Endothelial cell of umbilical vein (primary cell): ENCODE measurements around the gene RAB3IP. TPM values are rescaled to one million over a fixed set of nuclear protein-coding genes. Genes with fewer than 3 reads are reported as not detected.

Source experiments
- BruUV-seq: library from RNA; stranded (reverse); fragments of 400-500 nt; replicated peaks from 2 replicates; lab custom pipeline; 2021; lab: Mats Ljungman, UMichigan
- CTCF ChIA-PET: fragments of 300-600, 350-600 bp; sonication (Branson Sonifier 250); formaldehyde crosslinking; loops from one replicate; lab custom pipeline; 2021; ENCODE audit warnings: antibody characterized with exemption, inconsistent platforms; lab: Charles Lee
- POLR2A ChIA-PET: fragments of 300-600, 350-600 bp; sonication (Branson Sonifier 250); formaldehyde crosslinking; loops from one replicate; lab custom pipeline; 2021; ENCODE audit warnings: antibody characterized with exemption, inconsistent platforms; lab: Charles Lee
- DNase-seq: peaks from one replicate; pipeline ENCODE4 v3.0.0-alpha.2; 2011; ENCODE audit warnings: low read depth, low spot score
- FAIRE-seq: peaks from 2 replicates; lab custom pipeline; 2011; peaks lifted over from hg19 to GRCh38; lab: Jason Lieb, UNC
- H2AFZ ChIP-seq: 2 replicates; pipeline ENCODE4 v1.6.0; 2012; ENCODE audit warnings: low read depth, low read length, control low read depth, inconsistent platforms
- H3K27ac ChIP-seq: 2 replicates; pipeline ENCODE4 v1.5.1; 2011; ENCODE audit warnings: low read depth, mild to moderate bottlenecking, control low read depth, low read length, moderate library complexity; ENCODE audit not compliant: insufficient read depth
- H3K27me3 ChIP-seq, 2 experiments: 2 replicates each; pipeline versions ENCODE4 v1.6.0 to v1.6.1; 2011; ENCODE audit warnings: low read length in 2 of 2, mixed read lengths in 1 of 2; ENCODE audit not compliant: control insufficient read depth in 2 of 2, insufficient read depth in 2 of 2
- H3K36me3 ChIP-seq, 2 experiments: 2 replicates in 1 of 2; 3 replicates in 1 of 2; pipeline ENCODE4 v1.5.1; 2011; ENCODE audit warnings: low read length in 2 of 2, mild to moderate bottlenecking in 1 of 2, moderate library complexity in 1 of 2; ENCODE audit not compliant: control insufficient read depth in 2 of 2, insufficient read depth in 2 of 2; ENCODE audit errors: extremely low read depth in 1 of 2
- H3K4me1 ChIP-seq: 3 replicates; pipeline ENCODE4 v1.5.1; 2011; ENCODE audit warnings: mild to moderate bottlenecking, low read length; ENCODE audit not compliant: control insufficient read depth, insufficient read depth; ENCODE audit errors: extremely low read depth
- H3K4me2 ChIP-seq: 2 replicates; pipeline ENCODE4 v1.6.1; 2011; ENCODE audit warnings: low read length, control low read depth, mixed read lengths; ENCODE audit not compliant: insufficient read depth
- H3K4me3 ChIP-seq, 3 experiments: fragments of 200-600 bp in 1 of 3; sonication (generic), shearing (Covaris generic) in 1 of 3; replicated peaks in 1 of 3; 2 replicates each; pipeline ENCODE4 v1.5.1; 2011 to 2016; ENCODE audit warnings: control low read depth in 3 of 3, low read length in 3 of 3, mild to moderate bottlenecking in 2 of 3, inconsistent platforms in 1 of 3, low read depth in 1 of 3, moderate library complexity in 1 of 3; ENCODE audit not compliant: insufficient read depth in 1 of 3
- H3K79me2 ChIP-seq: 2 replicates; pipeline ENCODE4 v1.6.0; 2012; ENCODE audit warnings: low read length, inconsistent platforms; ENCODE audit not compliant: control insufficient read depth, insufficient read depth
- H3K9ac ChIP-seq: replicated peaks from 2 replicates; pipeline ENCODE3; 2011; ENCODE audit warnings: low read length, control low read depth; ENCODE audit not compliant: insufficient read depth; ENCODE audit errors: extremely low read depth
- H3K9me1 ChIP-seq: replicated peaks from 3 replicates; pipeline ENCODE4 v1.6.0; 2011; ENCODE audit warnings: mild to moderate bottlenecking, low read length; ENCODE audit not compliant: control insufficient read depth, insufficient read depth; ENCODE audit errors: extremely low read depth
- H3K9me3 ChIP-seq: replicated peaks from 2 replicates; pipeline ENCODE4 v1.5.1; 2012; ENCODE audit warnings: low read length, inconsistent platforms; ENCODE audit not compliant: control insufficient read depth, insufficient read depth
- H4K20me1 ChIP-seq: replicated peaks from 2 replicates; pipeline ENCODE3; 2011; ENCODE audit warnings: mild to moderate bottlenecking, low read length; ENCODE audit not compliant: control insufficient read depth, insufficient read depth; ENCODE audit errors: extremely low read depth
- EZH2 ChIP-seq: IDR thresholded peaks from 2 replicates; pipeline ENCODE4 v1.6.1; 2012; ENCODE audit warnings: borderline replicate concordance, low read depth, mild to moderate bottlenecking, moderate library complexity, low read length, inconsistent platforms; ENCODE audit not compliant: severe bottlenecking
- FOS ChIP-seq: IDR thresholded peaks from 2 replicates; pipeline ENCODE4 v1.6.1; 2011; ENCODE audit warnings: mild to moderate bottlenecking, low read length, moderate library complexity, borderline replicate concordance; ENCODE audit not compliant: insufficient read depth
- GATA2 ChIP-seq: IDR thresholded peaks from 2 replicates; pipeline ENCODE4 v1.7.0; 2011; ENCODE audit warnings: low read depth, mild to moderate bottlenecking, moderate library complexity, mixed read lengths, low read length; ENCODE audit not compliant: insufficient read length, insufficient read depth
- JUN ChIP-seq: IDR thresholded peaks from 2 replicates; pipeline ENCODE4 v1.6.1; 2011; ENCODE audit warnings: borderline replicate concordance, low read depth; ENCODE audit not compliant: insufficient read length, insufficient read depth
- MAX ChIP-seq: IDR thresholded peaks from 2 replicates; pipeline ENCODE4 v1.6.1; 2011; ENCODE audit not compliant: insufficient read depth, insufficient read length
- MYC ChIP-seq: IDR thresholded peaks from one replicate; pipeline ENCODE4 v1.6.1; 2011; ENCODE audit warnings: mild to moderate bottlenecking, low read depth, low read length
- POLR2A ChIP-seq: IDR thresholded peaks from 2 replicates; pipeline ENCODE4 v1.6.1; 2012; ENCODE audit warnings: low read depth, mild to moderate bottlenecking, control low read depth, low read length
- POLR2AphosphoS5 ChIP-seq: IDR thresholded peaks from 2 replicates; pipeline ENCODE4 v1.6.1; 2012; ENCODE audit warnings: low read depth, mild to moderate bottlenecking, control low read depth, low read length, moderate library complexity; ENCODE audit not compliant: insufficient read depth
- dilution Hi-C: fragments of 300-500 bp; cut with MboI; formaldehyde crosslinking; loops from one replicate; pipeline ENCODE4 v1.15.0; 2019; ENCODE audit warnings: low sequenced_read_pairs; ENCODE audit not compliant: extremely low pct_ligation_motif_present
- intact Hi-C: fragments of 100-400 bp; cut with micrococcal nuclease; formaldehyde crosslinking; loops from one replicate; pipeline ENCODE4 v1.10.0; 2022
- polyA plus RNA-seq, 4 experiments: library from polyadenylated mRNA; depleted of rRNA in 3 of 4; stranded (reverse) in 3 of 4; unstranded in 1 of 4; fragments of >200 nt; gene quantifications; 2 replicates each; pipeline versions ENCODE4 v1.2.1 to v1.2.3, GENCODE V29; 2011 to 2012; ENCODE audit warnings: missing spikeins in 1 of 4
- total RNA-seq: library from RNA; stranded (reverse); gene quantifications from 2 replicates; pipeline ENCODE4 v1.2.3, GENCODE V29; 2021
- TF ChIP-seq, protein P1 (sequence below), 2 donors: IDR thresholded peaks; 1 replicate in 1 of 2; 2 replicates in 1 of 2; pipeline ENCODE4 v1.5.1; 2011; ENCODE audit warnings: low read length in 2 of 2, mild to moderate bottlenecking in 2 of 2, moderate library complexity in 2 of 2, control low read depth in 1 of 2, inconsistent platforms in 1 of 2, low read depth in 1 of 2; ENCODE audit not compliant: insufficient read depth in 1 of 2; ENCODE audit errors: extremely low read depth in 1 of 2

Gene RAB3IP
- total and polyA plus RNA-seq, 2 donors (not counting 3 experiments of a cell fraction or from before 2014, with no cell fraction given), result 9.6 to 13.3 TPM

DNA sequence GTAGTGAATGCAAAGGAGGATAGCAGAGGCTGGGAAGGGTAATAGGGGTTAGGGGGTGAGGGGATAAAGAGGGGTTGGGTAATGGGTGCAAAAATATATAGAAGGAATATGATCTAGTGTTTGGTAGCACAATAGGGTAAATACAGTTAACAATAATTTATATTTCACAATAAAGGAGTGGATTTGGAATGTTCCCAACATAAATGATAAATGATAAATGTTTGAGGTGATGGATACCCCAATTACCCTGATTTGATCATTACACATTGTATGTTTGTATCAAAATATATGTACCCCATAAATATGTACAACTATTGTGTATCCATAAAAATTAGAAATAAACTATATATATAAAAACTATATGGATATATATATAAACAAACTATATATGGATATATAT lies 85.4 kb downstream of the RAB3IP start:
- intact Hi-C loops, result loop anchor here (5.0 kb wide), 1 partner anchor 137 kb away; no protein-coding TSS in a partner anchor
- FAIRE-seq, result no peak
- no peaks in the 10 kb centered on the region for H3K9me1 ChIP-seq
- no peaks in the 10 kb centered on the region for H4K20me1 ChIP-seq
- no TSS peak for BruUV-seq
- POLR2A ChIA-PET, result no interaction called here
- H3K9ac ChIP-seq, result no peak overlapping the region
- H3K4me2 ChIP-seq, result no peak overlapping the region
- CTCF ChIA-PET, result no interaction called here
- H3K4me3 ChIP-seq, result no peak overlapping the region
- H2AFZ ChIP-seq, result no peak overlapping the region
- peaks cover 0 to 2% of the 10 kb centered on the region in 2 experiments for H3K27me3 ChIP-seq
- H3K9me3 ChIP-seq, result no peaks in the 10 kb centered on the region
- H3K36me3 ChIP-seq, result no peaks in the 10 kb centered on the region
- H3K79me2 ChIP-seq, result no peaks in the 10 kb centered on the region
- no peak overlapping the region for H3K27ac ChIP-seq
- TF ChIP-seq JUN (no peak), POLR2AphosphoS5 (no peak), MYC (no peak), GATA2 (no peak), FOS (no peak)
- H3K4me1 ChIP-seq, result peaks cover 17% of the 10 kb centered on the region
- DNase-seq, result no peak
- dilution Hi-C loops, result no loop called here

DNA sequence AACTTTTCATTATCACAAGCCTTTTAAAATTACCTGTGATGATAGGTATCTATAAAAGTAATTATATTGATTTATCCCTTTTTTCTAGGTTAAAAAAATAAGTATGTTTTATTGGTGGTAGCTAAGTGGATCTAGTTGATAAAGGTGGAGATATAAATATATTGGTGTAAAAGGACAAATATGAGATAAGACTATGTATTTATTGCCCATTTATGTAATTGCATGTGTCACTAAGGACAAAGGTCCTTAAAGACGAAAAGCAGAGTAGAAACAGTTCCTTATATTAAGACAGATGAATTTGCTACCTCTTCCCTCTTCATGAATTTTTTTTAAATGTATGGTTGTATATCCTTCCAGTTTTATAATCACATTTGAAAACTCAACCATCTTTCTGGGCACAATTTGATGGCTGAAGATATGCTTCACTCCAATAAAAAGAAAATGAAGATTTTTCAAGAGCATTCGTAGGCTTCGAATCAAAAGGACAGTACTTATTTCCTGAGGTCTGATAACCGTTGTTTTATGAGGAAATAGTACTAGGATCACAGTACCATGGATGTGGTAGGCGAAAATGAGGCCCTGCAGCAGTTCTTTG lies 86.4 kb downstream of the RAB3IP start, which contains the start of gene MYRFL:
TSS of gene MYRFL (plus strand) at position 262 of the 595 bp plus-strand sequence. CDS start at position 553, 291 bp downstream.
- DNase-seq (no peak), FAIRE-seq (no peak)
- POLR2A ChIA-PET, result no interaction called here
- dilution Hi-C loops (no loop called here), intact Hi-C loops (loop anchor here (5.0 kb wide), 1 partner anchor 138 kb away; no protein-coding TSS in a partner anchor)
- Histone ChIP-seq H3K4me1 (peaks cover 17% of the 10 kb centered on the region), H3K27ac (no peak within 1 kb of the TSS), H3K4me3 (no peak within 1 kb of the TSS), H3K36me3 (no peaks in the 10 kb centered on the region), H3K79me2 (no peaks in the 10 kb centered on the region), H3K9ac (no peak within 1 kb of the TSS), H3K9me3 (no peaks in the 10 kb centered on the region), H4K20me1 (no peaks in the 10 kb centered on the region), H2AFZ (no peak within 1 kb of the TSS), H3K9me1 (no peaks in the 10 kb centered on the region), H3K27me3 (peaks cover 0 to 3% of the 10 kb centered on the region in 2 experiments), H3K4me2 (no peak within 1 kb of the TSS)
- CTCF ChIA-PET, result no interaction called here
- TF ChIP-seq EZH2 (no peak), MYC (no peak), JUN (no peak), MAX (no peak), GATA2 (no peak), FOS (no peak), POLR2A (no peak), POLR2AphosphoS5 (no peak)
- TF ChIP-seq, protein P1, sequence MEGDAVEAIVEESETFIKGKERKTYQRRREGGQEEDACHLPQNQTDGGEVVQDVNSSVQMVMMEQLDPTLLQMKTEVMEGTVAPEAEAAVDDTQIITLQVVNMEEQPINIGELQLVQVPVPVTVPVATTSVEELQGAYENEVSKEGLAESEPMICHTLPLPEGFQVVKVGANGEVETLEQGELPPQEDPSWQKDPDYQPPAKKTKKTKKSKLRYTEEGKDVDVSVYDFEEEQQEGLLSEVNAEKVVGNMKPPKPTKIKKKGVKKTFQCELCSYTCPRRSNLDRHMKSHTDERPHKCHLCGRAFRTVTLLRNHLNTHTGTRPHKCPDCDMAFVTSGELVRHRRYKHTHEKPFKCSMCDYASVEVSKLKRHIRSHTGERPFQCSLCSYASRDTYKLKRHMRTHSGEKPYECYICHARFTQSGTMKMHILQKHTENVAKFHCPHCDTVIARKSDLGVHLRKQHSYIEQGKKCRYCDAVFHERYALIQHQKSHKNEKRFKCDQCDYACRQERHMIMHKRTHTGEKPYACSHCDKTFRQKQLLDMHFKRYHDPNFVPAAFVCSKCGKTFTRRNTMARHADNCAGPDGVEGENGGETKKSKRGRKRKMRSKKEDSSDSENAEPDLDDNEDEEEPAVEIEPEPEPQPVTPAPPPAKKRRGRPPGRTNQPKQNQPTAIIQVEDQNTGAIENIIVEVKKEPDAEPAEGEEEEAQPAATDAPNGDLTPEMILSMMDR (IDR thresholded peaks at IDR 0.05; ENCODE audit: extremely low read depth in 1 of 2, insufficient read depth in 1 of 2, low read depth in 1 of 2, low read length in 2 of 2), result no peak
- no TSS peak for BruUV-seq
